ENCODE measurements around the gene COL6A3. TPM values are rescaled to one million over a fixed set of nuclear protein-coding genes. Genes with fewer than 3 reads are reported as not detected.

COL6A3 gene
- total and polyA plus RNA-seq, 2 of the 13 experiments (the other 11 are each of a cell fraction or from before 2014, with no cell fraction given), result 0.03 TPM; not detected in 1

DNA sequence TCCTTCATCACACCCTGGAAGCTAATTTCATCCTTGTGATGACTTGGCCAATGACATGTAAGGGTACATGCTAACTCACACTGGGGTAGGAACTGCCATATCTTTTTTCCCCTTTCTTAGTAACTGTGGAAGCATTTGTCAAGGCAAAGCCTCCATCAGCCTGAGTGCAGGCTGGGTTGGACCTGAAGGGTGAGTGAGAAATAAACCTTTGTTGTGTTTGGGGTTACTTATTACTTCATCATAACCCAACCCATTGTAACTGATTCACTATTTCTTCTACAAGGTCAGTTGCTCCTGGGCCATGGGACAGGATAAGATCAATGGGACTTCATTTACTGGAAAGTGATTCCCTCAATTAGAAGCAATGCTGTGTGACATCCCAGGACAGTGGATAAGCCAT lies 108.4 kb downstream of the COL6A3 start:
- ATAC-seq, result no peak
- H3K4me1 ChIP-seq (ENCODE audit: insufficient read depth, low read length), result no peaks in the 10 kb centered on the region

More for the DNA sequence above, 108.4 kb downstream of the COL6A3 start:
- Histone ChIP-seq H3K27me3 (ENCODE audit: control insufficient read depth in 1 of 2, insufficient read depth in 2 of 2, low read length in 2 of 2) (peaks cover 3 to 27% of the 10 kb centered on the region in 2 experiments; a peak in 3 of 5 replicates), H3K4me3 (replicated peaks in 1 of 3; ENCODE audit: insufficient read depth in 1 of 3, low read depth in 2 of 3, low read length in 3 of 3) (no peak overlapping the region), H3K9ac (ENCODE audit: insufficient read depth, low read depth, low read length) (no peak overlapping the region), H4K20me1 (ENCODE audit: insufficient read depth, low read length) (no peaks in the 10 kb centered on the region), H3K27ac (ENCODE audit: extremely low read length, insufficient read depth, low read length) (no peak overlapping the region), H3K79me2 (ENCODE audit: insufficient read depth, low read length) (no peaks in the 10 kb centered on the region), H3K4me2 (ENCODE audit: low read depth, low read length) (no peak overlapping the region), H3K9me3 (ENCODE audit: low read length) (peaks cover 23% of the 10 kb centered on the region; the same call in 1 of the 2 replicates), H3K36me3 (replicated peaks in 1 of 2; ENCODE audit: control insufficient read depth in 1 of 2, insufficient read depth in 2 of 2, low read length in 2 of 2) (no peaks in the 10 kb centered on the region), H2AFZ (ENCODE audit: low read length) (no peak overlapping the region)
- TF ChIP-seq, protein P1, sequence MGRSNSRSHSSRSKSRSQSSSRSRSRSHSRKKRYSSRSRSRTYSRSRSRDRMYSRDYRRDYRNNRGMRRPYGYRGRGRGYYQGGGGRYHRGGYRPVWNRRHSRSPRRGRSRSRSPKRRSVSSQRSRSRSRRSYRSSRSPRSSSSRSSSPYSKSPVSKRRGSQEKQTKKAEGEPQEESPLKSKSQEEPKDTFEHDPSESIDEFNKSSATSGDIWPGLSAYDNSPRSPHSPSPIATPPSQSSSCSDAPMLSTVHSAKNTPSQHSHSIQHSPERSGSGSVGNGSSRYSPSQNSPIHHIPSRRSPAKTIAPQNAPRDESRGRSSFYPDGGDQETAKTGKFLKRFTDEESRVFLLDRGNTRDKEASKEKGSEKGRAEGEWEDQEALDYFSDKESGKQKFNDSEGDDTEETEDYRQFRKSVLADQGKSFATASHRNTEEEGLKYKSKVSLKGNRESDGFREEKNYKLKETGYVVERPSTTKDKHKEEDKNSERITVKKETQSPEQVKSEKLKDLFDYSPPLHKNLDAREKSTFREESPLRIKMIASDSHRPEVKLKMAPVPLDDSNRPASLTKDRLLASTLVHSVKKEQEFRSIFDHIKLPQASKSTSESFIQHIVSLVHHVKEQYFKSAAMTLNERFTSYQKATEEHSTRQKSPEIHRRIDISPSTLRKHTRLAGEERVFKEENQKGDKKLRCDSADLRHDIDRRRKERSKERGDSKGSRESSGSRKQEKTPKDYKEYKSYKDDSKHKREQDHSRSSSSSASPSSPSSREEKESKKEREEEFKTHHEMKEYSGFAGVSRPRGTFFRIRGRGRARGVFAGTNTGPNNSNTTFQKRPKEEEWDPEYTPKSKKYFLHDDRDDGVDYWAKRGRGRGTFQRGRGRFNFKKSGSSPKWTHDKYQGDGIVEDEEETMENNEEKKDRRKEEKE (IDR thresholded peaks at IDR 0.05), result no peak
- TF ChIP-seq HBP1 (CRISPR knock-in tag; IDR thresholded peaks at IDR 0.05; ENCODE audit: low read depth), result no peak
- no peak for TF ChIP-seq NR3C1 (CRISPR knock-in tag; IDR thresholded peaks at IDR 0.05)
- TF ChIP-seq SUZ12 (IDR thresholded peaks at IDR 0.05; ENCODE audit: low read depth, low read length), result no peak
- TF ChIP-seq TARDBP (CRISPR knock-in tag; IDR thresholded peaks at IDR 0.05), result no peak
- in situ Hi-C loops (cut with HindIII; ENCODE audit: extremely low pct_ligation_motif_present, low pct_unique_long_range_greater_than_20kb), result no loop called here
- FAIRE-seq (no peak), DNase-seq (ENCODE audit: low spot score) (no peak)
- intact Hi-C loops (cut with micrococcal nuclease; ENCODE audit: unreplicated experiment), result no loop called here
- ChIA-PET POLR2A (no interaction called here), CTCF (ENCODE audit: low intra/inter-chr PET ratio, low total read pairs) (no interaction called here)
- no TSS peak for BruUV-seq (replicated peaks)

All from HepG2 (cell line).